ENCODE data around the gene SLC22A13. TPM values are rescaled to one million over a fixed set of nuclear protein-coding genes. Genes with fewer than 3 reads are reported as not detected.

Gene SLC22A13
- total RNA-seq, 1 experiment from 2014 or later: 0.33 TPM

DNA sequence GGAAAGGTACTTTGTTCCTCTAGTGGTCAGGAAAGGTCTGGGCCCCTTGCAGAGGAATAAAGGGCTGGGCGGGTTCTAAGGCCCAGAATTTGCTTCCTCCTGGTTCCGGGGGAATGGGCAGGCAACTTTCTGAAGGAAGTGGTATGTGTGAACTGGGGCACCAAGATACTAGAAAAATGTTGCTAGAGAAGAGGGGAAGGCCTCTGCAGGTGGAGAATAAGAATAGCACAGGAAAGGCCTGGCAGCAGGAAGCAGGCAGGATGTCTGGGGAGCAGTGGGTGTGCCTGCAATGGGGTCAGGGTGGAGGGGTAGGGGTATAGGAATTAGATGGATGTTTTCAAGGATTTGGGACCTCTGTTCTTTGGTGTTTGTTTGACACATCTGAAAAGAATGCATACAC, 2.0 kb downstream of the SLC22A13 start:
- ATAC-seq (no peak), DNase-seq (ENCODE audit: low read depth, low spot score) (no peak)
- no peaks in the 10 kb centered on the region for H3K36me3 ChIP-seq (ENCODE audit: control insufficient read depth, insufficient read depth, low read length)
- intact Hi-C loops (cut with micrococcal nuclease; ENCODE audit: unreplicated experiment): no loop called here
- no peak overlapping the region for H3K4me3 ChIP-seq (ENCODE audit: low read depth in 2 of 2, low read length in 2 of 2)
- no peaks in the 10 kb centered on the region for H3K4me1 ChIP-seq (ENCODE audit: control insufficient read depth, insufficient read depth, low read length)
- H3K27ac ChIP-seq (ENCODE audit: low read length): no peak overlapping the region
- TF ChIP-seq, protein P1, sequence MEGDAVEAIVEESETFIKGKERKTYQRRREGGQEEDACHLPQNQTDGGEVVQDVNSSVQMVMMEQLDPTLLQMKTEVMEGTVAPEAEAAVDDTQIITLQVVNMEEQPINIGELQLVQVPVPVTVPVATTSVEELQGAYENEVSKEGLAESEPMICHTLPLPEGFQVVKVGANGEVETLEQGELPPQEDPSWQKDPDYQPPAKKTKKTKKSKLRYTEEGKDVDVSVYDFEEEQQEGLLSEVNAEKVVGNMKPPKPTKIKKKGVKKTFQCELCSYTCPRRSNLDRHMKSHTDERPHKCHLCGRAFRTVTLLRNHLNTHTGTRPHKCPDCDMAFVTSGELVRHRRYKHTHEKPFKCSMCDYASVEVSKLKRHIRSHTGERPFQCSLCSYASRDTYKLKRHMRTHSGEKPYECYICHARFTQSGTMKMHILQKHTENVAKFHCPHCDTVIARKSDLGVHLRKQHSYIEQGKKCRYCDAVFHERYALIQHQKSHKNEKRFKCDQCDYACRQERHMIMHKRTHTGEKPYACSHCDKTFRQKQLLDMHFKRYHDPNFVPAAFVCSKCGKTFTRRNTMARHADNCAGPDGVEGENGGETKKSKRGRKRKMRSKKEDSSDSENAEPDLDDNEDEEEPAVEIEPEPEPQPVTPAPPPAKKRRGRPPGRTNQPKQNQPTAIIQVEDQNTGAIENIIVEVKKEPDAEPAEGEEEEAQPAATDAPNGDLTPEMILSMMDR (IDR thresholded peaks at IDR 0.05): no peak
- TF ChIP-seq TCF7L2 (IDR thresholded peaks at IDR 0.05; ENCODE audit: low read depth, low read length) (no peak), POLR2AphosphoS5 (IDR thresholded peaks at IDR 0.05; ENCODE audit: low read depth, low read length) (no peak), SIN3A (IDR thresholded peaks at IDR 0.05; ENCODE audit: borderline replicate concordance, insufficient read depth, low read depth, low read length) (no peak)
- TF ChIP-seq, protein P2, sequence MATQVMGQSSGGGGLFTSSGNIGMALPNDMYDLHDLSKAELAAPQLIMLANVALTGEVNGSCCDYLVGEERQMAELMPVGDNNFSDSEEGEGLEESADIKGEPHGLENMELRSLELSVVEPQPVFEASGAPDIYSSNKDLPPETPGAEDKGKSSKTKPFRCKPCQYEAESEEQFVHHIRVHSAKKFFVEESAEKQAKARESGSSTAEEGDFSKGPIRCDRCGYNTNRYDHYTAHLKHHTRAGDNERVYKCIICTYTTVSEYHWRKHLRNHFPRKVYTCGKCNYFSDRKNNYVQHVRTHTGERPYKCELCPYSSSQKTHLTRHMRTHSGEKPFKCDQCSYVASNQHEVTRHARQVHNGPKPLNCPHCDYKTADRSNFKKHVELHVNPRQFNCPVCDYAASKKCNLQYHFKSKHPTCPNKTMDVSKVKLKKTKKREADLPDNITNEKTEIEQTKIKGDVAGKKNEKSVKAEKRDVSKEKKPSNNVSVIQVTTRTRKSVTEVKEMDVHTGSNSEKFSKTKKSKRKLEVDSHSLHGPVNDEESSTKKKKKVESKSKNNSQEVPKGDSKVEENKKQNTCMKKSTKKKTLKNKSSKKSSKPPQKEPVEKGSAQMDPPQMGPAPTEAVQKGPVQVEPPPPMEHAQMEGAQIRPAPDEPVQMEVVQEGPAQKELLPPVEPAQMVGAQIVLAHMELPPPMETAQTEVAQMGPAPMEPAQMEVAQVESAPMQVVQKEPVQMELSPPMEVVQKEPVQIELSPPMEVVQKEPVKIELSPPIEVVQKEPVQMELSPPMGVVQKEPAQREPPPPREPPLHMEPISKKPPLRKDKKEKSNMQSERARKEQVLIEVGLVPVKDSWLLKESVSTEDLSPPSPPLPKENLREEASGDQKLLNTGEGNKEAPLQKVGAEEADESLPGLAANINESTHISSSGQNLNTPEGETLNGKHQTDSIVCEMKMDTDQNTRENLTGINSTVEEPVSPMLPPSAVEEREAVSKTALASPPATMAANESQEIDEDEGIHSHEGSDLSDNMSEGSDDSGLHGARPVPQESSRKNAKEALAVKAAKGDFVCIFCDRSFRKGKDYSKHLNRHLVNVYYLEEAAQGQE (IDR thresholded peaks at IDR 0.05; ENCODE audit: insufficient read depth in 1 of 2, low read depth in 2 of 2, low read length in 1 of 2): no peak
- no TSS peak for BruUV-seq (replicated peaks)
- H3K27me3 ChIP-seq (ENCODE audit: control insufficient read depth, insufficient read depth, low read length): no peaks in the 10 kb centered on the region
- in situ Hi-C loops (cut with HindIII; ENCODE audit: low pct_unique_long_range_greater_than_20kb, low sequenced_read_pairs): no loop called here
- CTCF ChIA-PET: no interaction called here
- POLR2A ChIA-PET: no interaction called here
- no peaks in the 10 kb centered on the region for H3K9me3 ChIP-seq (ENCODE audit: control insufficient read depth, insufficient read depth, low read depth, low read length)

DNA sequence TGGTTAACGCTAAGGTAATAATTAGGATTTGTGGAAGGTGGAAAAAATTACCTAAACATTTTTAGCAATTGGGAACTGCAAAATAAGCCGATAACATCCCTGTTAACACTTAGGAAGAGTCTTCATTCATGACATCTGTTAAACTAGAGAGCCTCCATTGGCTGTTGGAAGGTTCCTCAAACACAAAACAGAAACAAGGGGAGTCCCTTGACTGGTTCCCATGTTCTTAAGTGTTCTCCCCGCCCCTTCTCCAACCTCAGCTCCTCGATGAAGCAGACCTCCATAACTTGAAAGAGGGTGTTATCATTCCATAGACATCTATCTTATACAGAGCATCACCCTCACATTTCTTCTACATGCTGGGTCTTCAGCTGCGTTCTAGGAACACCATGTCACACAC, 2.5 kb downstream of the SLC22A13 start:
- no peaks in the 10 kb centered on the region for H3K4me1 ChIP-seq (ENCODE audit: control insufficient read depth, insufficient read depth, low read length)
- no peaks in the 10 kb centered on the region for H3K36me3 ChIP-seq (ENCODE audit: control insufficient read depth, insufficient read depth, low read length)
- TF ChIP-seq SIN3A (IDR thresholded peaks at IDR 0.05; ENCODE audit: borderline replicate concordance, insufficient read depth, low read depth, low read length) (no peak), TCF7L2 (IDR thresholded peaks at IDR 0.05; ENCODE audit: low read depth, low read length) (no peak), POLR2AphosphoS5 (IDR thresholded peaks at IDR 0.05; ENCODE audit: low read depth, low read length) (no peak)
- TF ChIP-seq, protein P1 (IDR thresholded peaks at IDR 0.05): no peak
- TF ChIP-seq, protein P2 (IDR thresholded peaks at IDR 0.05; ENCODE audit: insufficient read depth in 1 of 2, low read depth in 2 of 2, low read length in 1 of 2): no peak
- no peak for ATAC-seq
- POLR2A ChIA-PET: no interaction called here
- no TSS peak for BruUV-seq (replicated peaks)
- in situ Hi-C loops (cut with HindIII; ENCODE audit: low pct_unique_long_range_greater_than_20kb, low sequenced_read_pairs): no loop called here
- CTCF ChIA-PET: no interaction called here
- H3K4me3 ChIP-seq (ENCODE audit: low read depth in 2 of 2, low read length in 2 of 2): no peak overlapping the region
- H3K27me3 ChIP-seq (ENCODE audit: control insufficient read depth, insufficient read depth, low read length): no peaks in the 10 kb centered on the region
- intact Hi-C loops (cut with micrococcal nuclease; ENCODE audit: unreplicated experiment): no loop called here
- H3K27ac ChIP-seq (ENCODE audit: low read length): no peak overlapping the region
- no peaks in the 10 kb centered on the region for H3K9me3 ChIP-seq (ENCODE audit: control insufficient read depth, insufficient read depth, low read depth, low read length)
- no peak for DNase-seq (ENCODE audit: low read depth, low spot score)
